Omental fat pad (tissue), 4 donors: Measurements from ENCODE around the gene INPP5K. TPM values are rescaled to one million over a fixed set of nuclear protein-coding genes. Genes with fewer than 3 reads are reported as not detected.

Source experiments
- ATAC-seq: fragments of 150-250 bp; one replicate; pipeline ENCODE4 v1.9.1; 2016; ENCODE audit warnings: mild to moderate bottlenecking, moderate library complexity; ENCODE audit not compliant: low FRiP score
- DNase-seq: peaks from one replicate; pipeline ENCODE4 v3.0.0-alpha.2; 2019; ENCODE audit warnings: low spot score
- total RNA-seq, 4 donors: library from RNA; depleted of rRNA; stranded (reverse); fragments of >200 nt; gene quantifications; one replicate each; pipeline ENCODE4 v1.1.0, GENCODE V29; 2016
- TF ChIP-seq, protein P1 (sequence below), 3 donors: fragments of 450-650 bp; IDR thresholded peaks; one replicate each; pipeline ENCODE4 v1.5.1; 2016 to 2017; ENCODE audit warnings: antibody characterized with exemption in 3 of 3, mild to moderate bottlenecking in 3 of 3, moderate library complexity in 2 of 3

Gene INPP5K
- total RNA-seq, 4 donors from 2014 or later: 103 to 279 (median 153) TPM

DNA sequence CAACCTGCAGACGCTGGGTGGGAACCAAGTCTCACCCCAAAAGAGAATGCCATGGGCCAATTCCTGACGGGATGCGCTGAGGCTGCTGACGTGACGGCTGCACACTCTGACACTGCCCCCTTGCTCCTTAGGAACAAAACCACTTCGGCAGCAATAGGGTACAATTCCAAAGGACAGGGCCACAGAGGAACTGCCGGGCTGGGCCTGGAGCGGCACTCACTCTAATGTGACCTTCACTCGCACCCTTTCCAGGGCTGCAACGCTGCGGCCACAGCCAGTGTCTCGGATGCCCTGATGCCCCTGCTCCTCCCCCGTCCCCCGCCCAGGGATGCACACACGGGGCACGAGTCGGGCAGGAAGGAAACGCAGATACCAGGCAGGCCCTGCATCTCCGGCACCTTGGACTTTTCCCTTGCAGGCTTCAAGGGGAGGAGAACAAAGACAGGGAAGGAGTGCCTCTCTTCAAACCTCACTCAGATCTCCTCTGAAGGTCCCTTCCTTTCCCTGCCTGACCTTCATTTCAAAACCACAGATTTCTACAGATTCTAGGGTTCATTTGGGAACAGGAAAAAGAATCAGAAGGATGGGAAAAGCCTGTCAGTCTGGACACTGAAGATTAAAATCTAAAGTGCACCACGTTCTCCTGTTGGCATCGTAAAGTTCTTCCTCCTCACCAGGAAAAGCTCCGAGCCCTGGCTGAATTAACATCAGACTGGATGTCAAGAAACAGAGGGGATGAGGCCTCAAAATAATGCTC, 43.9 kb upstream of the INPP5K start:
- ATAC-seq (no peak), DNase-seq (no peak)
- TF ChIP-seq, protein P1, sequence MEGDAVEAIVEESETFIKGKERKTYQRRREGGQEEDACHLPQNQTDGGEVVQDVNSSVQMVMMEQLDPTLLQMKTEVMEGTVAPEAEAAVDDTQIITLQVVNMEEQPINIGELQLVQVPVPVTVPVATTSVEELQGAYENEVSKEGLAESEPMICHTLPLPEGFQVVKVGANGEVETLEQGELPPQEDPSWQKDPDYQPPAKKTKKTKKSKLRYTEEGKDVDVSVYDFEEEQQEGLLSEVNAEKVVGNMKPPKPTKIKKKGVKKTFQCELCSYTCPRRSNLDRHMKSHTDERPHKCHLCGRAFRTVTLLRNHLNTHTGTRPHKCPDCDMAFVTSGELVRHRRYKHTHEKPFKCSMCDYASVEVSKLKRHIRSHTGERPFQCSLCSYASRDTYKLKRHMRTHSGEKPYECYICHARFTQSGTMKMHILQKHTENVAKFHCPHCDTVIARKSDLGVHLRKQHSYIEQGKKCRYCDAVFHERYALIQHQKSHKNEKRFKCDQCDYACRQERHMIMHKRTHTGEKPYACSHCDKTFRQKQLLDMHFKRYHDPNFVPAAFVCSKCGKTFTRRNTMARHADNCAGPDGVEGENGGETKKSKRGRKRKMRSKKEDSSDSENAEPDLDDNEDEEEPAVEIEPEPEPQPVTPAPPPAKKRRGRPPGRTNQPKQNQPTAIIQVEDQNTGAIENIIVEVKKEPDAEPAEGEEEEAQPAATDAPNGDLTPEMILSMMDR (IDR thresholded peaks at IDR 0.05): no peak

DNA sequence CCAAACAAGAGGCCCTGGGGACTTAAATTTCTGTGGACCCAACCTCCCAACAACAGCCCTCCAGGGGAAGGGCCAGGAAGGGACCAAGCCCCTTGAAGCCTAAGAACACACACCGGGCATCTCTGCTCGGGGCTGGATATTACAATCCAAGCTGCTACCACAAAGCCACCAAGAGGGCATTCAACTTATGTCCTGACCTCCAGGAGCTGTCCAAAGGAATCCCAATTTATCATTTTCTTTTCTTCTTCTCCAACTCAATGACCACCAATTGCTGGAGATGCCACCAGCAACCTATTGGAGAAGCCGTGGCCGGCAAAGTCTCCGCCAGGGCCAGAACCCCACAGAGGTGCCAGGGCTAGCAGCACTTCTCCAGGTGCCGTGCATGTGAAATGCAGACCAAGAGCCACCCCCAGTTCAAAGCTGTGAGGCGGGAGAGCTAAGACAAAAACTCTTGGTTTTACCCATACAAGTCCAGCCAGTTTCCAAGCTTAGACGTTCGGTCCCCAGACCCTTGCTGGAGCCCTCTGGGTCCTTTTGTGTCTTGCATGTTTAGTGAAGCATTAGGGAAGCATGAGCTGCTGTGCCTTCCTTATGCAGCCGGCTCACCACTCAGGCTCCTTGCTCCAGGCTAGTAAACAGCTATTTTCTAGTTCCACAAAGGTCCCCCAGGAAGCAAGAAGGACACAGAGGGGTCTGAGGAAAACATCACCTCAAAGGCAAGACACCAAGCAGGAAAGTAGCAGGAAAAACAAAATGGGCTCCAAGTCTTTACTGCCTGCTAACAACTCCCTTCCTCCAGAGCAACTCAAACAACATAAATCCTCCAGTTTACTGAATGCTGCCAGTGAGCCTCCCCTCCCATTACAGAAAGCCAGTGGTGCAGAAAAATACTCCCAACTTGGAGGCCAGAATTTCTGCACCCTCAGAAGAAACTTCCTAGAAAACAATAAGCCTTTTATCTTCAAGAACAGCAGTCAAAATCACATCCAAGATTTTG, 42.9 kb upstream of the INPP5K start:
- DNase-seq (no peak), ATAC-seq (no peak)
- TF ChIP-seq, protein P1 (IDR thresholded peaks at IDR 0.05): no peak

DNA sequence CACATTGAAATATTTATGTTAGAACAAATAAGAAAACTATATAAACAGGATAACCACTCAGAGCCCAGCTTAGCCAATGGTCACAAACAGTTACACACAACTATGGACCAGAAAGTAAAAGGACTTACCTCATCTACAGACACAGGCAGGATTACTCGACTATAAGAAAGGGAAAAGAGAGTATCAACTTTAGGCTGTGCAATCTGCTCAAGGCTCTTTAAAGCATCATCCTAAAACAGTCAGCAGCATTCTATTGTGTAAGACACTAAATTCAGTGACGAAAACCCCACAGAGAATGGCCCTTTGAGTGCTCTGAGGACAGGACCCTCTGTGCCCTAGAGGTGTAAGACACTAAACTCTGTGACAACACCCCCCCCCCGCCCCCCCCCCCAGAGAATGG, 42.0 kb upstream of the INPP5K start:
- ATAC-seq (no peak), DNase-seq (no peak)
- TF ChIP-seq, protein P1 (IDR thresholded peaks at IDR 0.05): no peak

DNA sequence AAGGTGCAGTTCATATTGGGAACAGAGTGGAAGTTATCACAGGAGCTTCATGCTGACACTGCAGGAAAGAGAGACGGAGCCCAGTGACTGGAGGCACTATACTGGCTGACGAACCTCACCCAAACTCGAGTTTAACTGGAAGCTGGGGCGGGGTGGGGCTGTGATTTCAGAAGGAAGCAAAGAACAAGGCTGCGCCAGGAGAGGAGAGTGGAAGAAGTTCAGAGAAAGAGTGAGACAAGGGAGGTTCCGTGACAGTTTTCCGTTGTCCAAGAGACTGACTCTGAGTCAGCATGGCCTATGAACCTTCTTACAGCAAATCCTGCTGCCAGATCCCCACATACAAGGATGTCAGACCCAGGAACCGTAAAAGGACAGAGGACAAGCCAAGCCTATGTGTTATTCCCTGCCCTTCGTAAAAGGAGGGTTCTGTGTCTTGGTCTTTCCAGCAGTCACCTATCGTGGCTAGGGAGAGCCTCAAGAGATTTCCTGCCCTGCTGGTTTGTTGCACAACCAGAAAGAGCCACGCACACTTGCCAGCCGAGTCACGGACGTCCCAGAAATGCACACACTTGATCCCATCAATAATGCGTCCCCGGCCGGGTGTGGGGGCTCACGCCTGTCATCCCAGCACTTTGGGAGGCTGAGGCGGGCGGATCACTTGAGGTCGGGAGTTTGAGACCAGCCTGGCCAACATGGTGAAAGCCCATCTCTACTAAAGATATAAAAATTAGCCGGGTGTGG, 41.1 kb upstream of the INPP5K start:
- ATAC-seq (peak; percentile 43), DNase-seq (no peak)
- TF ChIP-seq, protein P1 (IDR thresholded peaks at IDR 0.05): no peak

DNA sequence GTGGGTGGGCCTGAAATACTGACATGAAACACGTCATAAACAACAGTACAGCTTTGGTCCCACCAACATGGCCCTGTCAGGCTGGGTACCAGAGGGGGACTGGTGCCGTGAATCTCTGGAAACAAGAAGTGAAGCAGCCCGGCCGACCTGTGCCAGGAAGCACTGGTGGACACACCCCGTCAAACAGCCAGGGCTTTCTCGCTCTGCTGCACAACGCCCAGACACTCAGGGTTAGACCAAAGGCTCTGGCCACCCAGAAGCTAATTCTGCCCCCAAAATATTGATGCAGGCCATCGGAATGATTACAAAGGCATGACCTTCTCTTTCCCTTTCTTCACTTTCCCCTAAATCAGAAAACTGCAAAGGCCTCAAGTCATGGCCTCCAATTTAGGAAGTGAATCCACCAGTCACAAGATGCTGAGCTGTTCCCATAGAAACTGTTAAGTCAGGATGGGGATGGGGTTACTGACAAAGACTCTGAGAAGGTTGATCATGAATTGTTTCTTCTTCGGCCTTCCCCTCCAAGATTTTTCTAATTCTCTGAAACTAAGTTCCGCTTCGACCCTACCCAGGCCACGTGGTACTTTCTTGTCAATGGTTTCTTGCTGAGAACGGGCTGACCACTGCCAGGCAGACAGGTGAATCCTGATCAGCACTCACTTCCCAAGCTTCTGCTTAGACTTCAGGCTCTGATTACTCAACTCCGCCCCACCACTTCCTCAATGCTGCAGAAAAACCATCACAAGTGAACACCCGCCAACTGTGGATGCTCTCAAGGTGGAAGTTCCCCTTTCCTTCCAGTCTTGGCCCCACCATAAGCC, 39.4 kb upstream of the INPP5K start:
- TF ChIP-seq, protein P1 (IDR thresholded peaks at IDR 0.05): no peak
- no peak for DNase-seq
- ATAC-seq: no peak
